ENCODE measurements around the gene SLC15A4.
"Not testable (repeated sequence)": the region's sequence is repeated elsewhere in the genome, so short reads cannot be mapped to it uniquely, and the experiment has no call there.

Gene SLC15A4

GRCh38 chr12:128811806-128812205 is 12.0 kb downstream of the SLC15A4 start:
- Histone ChIP-seq H3K27ac (ENCODE audit: low read depth, low read length) (no peak overlapping the region), H3K4me3 (ENCODE audit: low read depth, low read length) (no peak overlapping the region), H3K27me3 (ENCODE audit: control insufficient read depth, insufficient read depth, low read length) (no peaks in the 10 kb centered on the region), H3K36me3 (ENCODE audit: control insufficient read depth, insufficient read depth, low read length) (peaks cover 67% of the 10 kb centered on the region), H3K9ac (ENCODE audit: low read depth, low read length) (no peak overlapping the region), H3K9me3 (ENCODE audit: control insufficient read depth, insufficient read depth, low read length) (no peaks in the 10 kb centered on the region), H3K4me1 (ENCODE audit: control insufficient read depth, insufficient read depth, low read length) (0 out of 2 replicates have a peak, but pooled peaks cover 7% of the 10 kb centered on the region)

- Histone ChIP-seq H3K36me3 (ENCODE audit: control insufficient read depth, insufficient read depth, low read length) (peaks cover 73% of the 10 kb centered on the region), H3K4me3 (ENCODE audit: low read depth, low read length) (no peak overlapping the region), H3K9me3 (ENCODE audit: control insufficient read depth, insufficient read depth, low read length) (no peaks in the 10 kb centered on the region), H3K4me1 (ENCODE audit: control insufficient read depth, insufficient read depth, low read length) (0 out of 2 replicates have a peak, but pooled peaks cover 7% of the 10 kb centered on the region), H3K27me3 (ENCODE audit: control insufficient read depth, insufficient read depth, low read length) (no peaks in the 10 kb centered on the region), H3K27ac (ENCODE audit: low read depth, low read length) (no peak overlapping the region), H3K9ac (ENCODE audit: low read depth, low read length) (no peak overlapping the region)
These were observed 13.3 kb downstream of the SLC15A4 start for GRCh38 chr12:128810182-128811127.

- H3K36me3 ChIP-seq (ENCODE audit: control insufficient read depth, insufficient read depth, low read length), result peaks cover 70% of the 10 kb centered on the region
- no peaks in the 10 kb centered on the region for H3K27me3 ChIP-seq (ENCODE audit: control insufficient read depth, insufficient read depth, low read length)
- H3K4me3 ChIP-seq (ENCODE audit: low read depth, low read length), result no peak overlapping the region
- no peak overlapping the region for H3K9ac ChIP-seq (ENCODE audit: low read depth, low read length)
- H3K9me3 ChIP-seq (ENCODE audit: control insufficient read depth, insufficient read depth, low read length), result no peaks in the 10 kb centered on the region
- no peak overlapping the region for H3K27ac ChIP-seq (ENCODE audit: low read depth, low read length)
- H3K4me1 ChIP-seq (ENCODE audit: control insufficient read depth, insufficient read depth, low read length), result 0 out of 2 replicates have a peak, but pooled peaks cover 7% of the 10 kb centered on the region
These were observed 15.1 kb downstream of the SLC15A4 start for GRCh38 chr12:128808651-128809050.

- H3K27ac ChIP-seq (ENCODE audit: low read depth, low read length), result no peak overlapping the region
- no peaks in the 10 kb centered on the region for H3K9me3 ChIP-seq (ENCODE audit: control insufficient read depth, insufficient read depth, low read length)
- 0 out of 2 replicates have a peak, but pooled peaks cover 7% of the 10 kb centered on the region for H3K4me1 ChIP-seq (ENCODE audit: control insufficient read depth, insufficient read depth, low read length)
- H3K36me3 ChIP-seq (ENCODE audit: control insufficient read depth, insufficient read depth, low read length), result peaks cover 63% of the 10 kb centered on the region
- no peak overlapping the region for H3K4me3 ChIP-seq (ENCODE audit: low read depth, low read length)
- no peaks in the 10 kb centered on the region for H3K27me3 ChIP-seq (ENCODE audit: control insufficient read depth, insufficient read depth, low read length)
- H3K9ac ChIP-seq (ENCODE audit: low read depth, low read length), result no peak overlapping the region
These were observed 16.5 kb downstream of the SLC15A4 start for GRCh38 chr12:128807161-128807724.

- no peaks in the 10 kb centered on the region for H3K9me3 ChIP-seq (ENCODE audit: control insufficient read depth, insufficient read depth, low read length)
- H3K4me3 ChIP-seq (ENCODE audit: low read depth, low read length), result no peak overlapping the region
- H3K4me1 ChIP-seq (ENCODE audit: control insufficient read depth, insufficient read depth, low read length), result 0 out of 2 replicates have a peak, but pooled peaks cover 3% of the 10 kb centered on the region
- no peak overlapping the region for H3K9ac ChIP-seq (ENCODE audit: low read depth, low read length)
- H3K27me3 ChIP-seq (ENCODE audit: control insufficient read depth, insufficient read depth, low read length), result no peaks in the 10 kb centered on the region
- H3K27ac ChIP-seq (ENCODE audit: low read depth, low read length), result no peak overlapping the region
- peaks cover 58% of the 10 kb centered on the region for H3K36me3 ChIP-seq (ENCODE audit: control insufficient read depth, insufficient read depth, low read length)
These were observed 17.2 kb downstream of the SLC15A4 start for GRCh38 chr12:128806573-128806972.

GRCh38 chr12:128805406-128805805 is 18.4 kb downstream of the SLC15A4 start:
- peaks cover 66% of the 10 kb centered on the region for H3K36me3 ChIP-seq (ENCODE audit: control insufficient read depth, insufficient read depth, low read length)
- not testable (repeated sequence) for H3K27ac ChIP-seq (ENCODE audit: low read depth, low read length); H3K9me3 ChIP-seq (ENCODE audit: control insufficient read depth, insufficient read depth, low read length); H3K4me3 ChIP-seq (ENCODE audit: low read depth, low read length); H3K9ac ChIP-seq (ENCODE audit: low read depth, low read length); H3K4me1 ChIP-seq (ENCODE audit: control insufficient read depth, insufficient read depth, low read length); H3K27me3 ChIP-seq (ENCODE audit: control insufficient read depth, insufficient read depth, low read length)

GRCh38 chr12:128804762-128805161 is 19.0 kb downstream of the SLC15A4 start:
- H3K9me3 ChIP-seq (ENCODE audit: control insufficient read depth, insufficient read depth, low read length), result no peaks in the 10 kb centered on the region
- no peaks in the 10 kb centered on the region for H3K27me3 ChIP-seq (ENCODE audit: control insufficient read depth, insufficient read depth, low read length)
- H3K27ac ChIP-seq (ENCODE audit: low read depth, low read length), result no peak overlapping the region
- H3K36me3 ChIP-seq (ENCODE audit: control insufficient read depth, insufficient read depth, low read length), result peaks cover 65% of the 10 kb centered on the region
- no peak overlapping the region for H3K4me3 ChIP-seq (ENCODE audit: low read depth, low read length)
- H3K9ac ChIP-seq (ENCODE audit: low read depth, low read length), result no peak overlapping the region
- no peaks in the 10 kb centered on the region for H3K4me1 ChIP-seq (ENCODE audit: control insufficient read depth, insufficient read depth, low read length)

GRCh38 chr12:128803788-128804187 is 20.0 kb downstream of the SLC15A4 start:
- H3K27me3 ChIP-seq (ENCODE audit: control insufficient read depth, insufficient read depth, low read length), result no peaks in the 10 kb centered on the region
- H3K9me3 ChIP-seq (ENCODE audit: control insufficient read depth, insufficient read depth, low read length), result no peaks in the 10 kb centered on the region
- H3K36me3 ChIP-seq (ENCODE audit: control insufficient read depth, insufficient read depth, low read length), result peaks cover 65% of the 10 kb centered on the region
- H3K4me3 ChIP-seq (ENCODE audit: low read depth, low read length), result no peak overlapping the region
- H3K9ac ChIP-seq (ENCODE audit: low read depth, low read length), result no peak overlapping the region
- H3K4me1 ChIP-seq (ENCODE audit: control insufficient read depth, insufficient read depth, low read length), result no peaks in the 10 kb centered on the region
- H3K27ac ChIP-seq (ENCODE audit: low read depth, low read length), result no peak overlapping the region

GRCh38 chr12:128802756-128803155 is 21.0 kb downstream of the SLC15A4 start:
- H3K9me3 ChIP-seq (ENCODE audit: control insufficient read depth, insufficient read depth, low read length), result no peaks in the 10 kb centered on the region
- peaks cover 65% of the 10 kb centered on the region for H3K36me3 ChIP-seq (ENCODE audit: control insufficient read depth, insufficient read depth, low read length)
- H3K9ac ChIP-seq (ENCODE audit: low read depth, low read length), result no peak overlapping the region
- H3K4me1 ChIP-seq (ENCODE audit: control insufficient read depth, insufficient read depth, low read length), result peaks cover 7% of the 10 kb centered on the region
- H3K4me3 ChIP-seq (ENCODE audit: low read depth, low read length), result no peak overlapping the region
- H3K27me3 ChIP-seq (ENCODE audit: control insufficient read depth, insufficient read depth, low read length), result no peaks in the 10 kb centered on the region
- no peak overlapping the region for H3K27ac ChIP-seq (ENCODE audit: low read depth, low read length)

GRCh38 chr12:128801879-128802391 is 21.8 kb downstream of the SLC15A4 start:
- no peak overlapping the region for H3K27ac ChIP-seq (ENCODE audit: low read depth, low read length)
- H3K27me3 ChIP-seq (ENCODE audit: control insufficient read depth, insufficient read depth, low read length), result no peaks in the 10 kb centered on the region
- no peak overlapping the region for H3K4me3 ChIP-seq (ENCODE audit: low read depth, low read length)
- H3K9me3 ChIP-seq (ENCODE audit: control insufficient read depth, insufficient read depth, low read length), result no peaks in the 10 kb centered on the region
- H3K36me3 ChIP-seq (ENCODE audit: control insufficient read depth, insufficient read depth, low read length), result peaks cover 61% of the 10 kb centered on the region
- peaks cover 14% of the 10 kb centered on the region for H3K4me1 ChIP-seq (ENCODE audit: control insufficient read depth, insufficient read depth, low read length)
- no peak overlapping the region for H3K9ac ChIP-seq (ENCODE audit: low read depth, low read length)

GRCh38 chr12:128800606-128801005 is 23.2 kb downstream of the SLC15A4 start:
- H3K4me3 ChIP-seq (ENCODE audit: low read depth, low read length), result no peak overlapping the region
- no peaks in the 10 kb centered on the region for H3K27me3 ChIP-seq (ENCODE audit: control insufficient read depth, insufficient read depth, low read length)
- peaks cover 64% of the 10 kb centered on the region for H3K36me3 ChIP-seq (ENCODE audit: control insufficient read depth, insufficient read depth, low read length)
- H3K4me1 ChIP-seq (ENCODE audit: control insufficient read depth, insufficient read depth, low read length), result peaks cover 20% of the 10 kb centered on the region
- H3K9me3 ChIP-seq (ENCODE audit: control insufficient read depth, insufficient read depth, low read length), result no peaks in the 10 kb centered on the region
- H3K9ac ChIP-seq (ENCODE audit: low read depth, low read length), result no peak overlapping the region
- H3K27ac ChIP-seq (ENCODE audit: low read depth, low read length), result no peak overlapping the region
